Measurements from ENCODE around the gene EPHA3. TPM values are rescaled to one million over a fixed set of nuclear protein-coding genes. Genes with fewer than 3 reads are reported as not detected.

Gene EPHA3
- total RNA-seq, 1 experiment from 2014 or later: not detected

- H3K27me3 ChIP-seq (replicated peaks; ENCODE audit: control insufficient read depth, insufficient read depth, low read length): no peaks in the 10 kb centered on the region
- BruUV-seq (replicated peaks): no TSS peak
- H3K9me3 ChIP-seq: no peaks in the 10 kb centered on the region
- Mint-ChIP-seq H3K4me3 (ENCODE audit: unreplicated experiment) (no peak overlapping the region), H3K9me3 (ENCODE audit: unreplicated experiment) (no peaks in the 10 kb centered on the region), H3K4me1 (ENCODE audit: low read depth, unreplicated experiment) (no peaks in the 10 kb centered on the region), H3K27ac (ENCODE audit: unreplicated experiment) (no peak overlapping the region), H3K36me3 (ENCODE audit: insufficient read depth, unreplicated experiment) (no peaks in the 10 kb centered on the region), H3K27me3 (ENCODE audit: insufficient read depth, unreplicated experiment) (no peaks in the 10 kb centered on the region)
- no peak overlapping the region for H3K4me3 ChIP-seq (ENCODE audit: low read depth, low read length)
- H3K36me3 ChIP-seq (ENCODE audit: control insufficient read depth, insufficient read depth, low read length): no peaks in the 10 kb centered on the region
- POLR2A ChIA-PET: no interaction called here
- TF ChIP-seq CTCF (IDR thresholded peaks at IDR 0.05; ENCODE audit: insufficient read depth in 1 of 2, low read depth in 1 of 2, low read length in 1 of 2, severe bottlenecking in 1 of 2, unreplicated experiment in 1 of 2): no peak
- no peak for DNase-seq
- intact Hi-C loops (cut with micrococcal nuclease; ENCODE audit: unreplicated experiment): no loop called here
- H3K4me1 ChIP-seq: no peaks in the 10 kb centered on the region
- CTCF ChIA-PET: no interaction called here
Observed at GRCh38 chr3:89186456-89186855, 79.0 kb downstream of the EPHA3 start.

GRCh38 chr3:89198591-89198990 lies 91.2 kb downstream of the EPHA3 start:
- Mint-ChIP-seq H3K36me3 (ENCODE audit: insufficient read depth, unreplicated experiment) (no peaks in the 10 kb centered on the region), H3K27ac (ENCODE audit: unreplicated experiment) (no peak overlapping the region), H3K27me3 (ENCODE audit: insufficient read depth, unreplicated experiment) (peaks cover 6% of the 10 kb centered on the region), H3K9me3 (ENCODE audit: unreplicated experiment) (no peaks in the 10 kb centered on the region), H3K4me1 (ENCODE audit: low read depth, unreplicated experiment) (no peaks in the 10 kb centered on the region), H3K4me3 (ENCODE audit: unreplicated experiment) (no peak overlapping the region)
- Histone ChIP-seq H3K27me3 (replicated peaks; ENCODE audit: control insufficient read depth, insufficient read depth, low read length) (no peaks in the 10 kb centered on the region), H3K4me1 (no peaks in the 10 kb centered on the region), H3K36me3 (ENCODE audit: control insufficient read depth, insufficient read depth, low read length) (no peaks in the 10 kb centered on the region), H3K4me3 (ENCODE audit: low read depth, low read length) (no peak overlapping the region), H3K9me3 (no peaks in the 10 kb centered on the region)
- no peak for DNase-seq
- CTCF ChIA-PET: no interaction called here
- intact Hi-C loops (cut with micrococcal nuclease; ENCODE audit: unreplicated experiment): no loop called here
- no TSS peak for BruUV-seq (replicated peaks)
- no peak for TF ChIP-seq CTCF (IDR thresholded peaks at IDR 0.05; ENCODE audit: insufficient read depth in 1 of 2, low read depth in 1 of 2, low read length in 1 of 2, severe bottlenecking in 1 of 2, unreplicated experiment in 1 of 2)
- POLR2A ChIA-PET: no interaction called here

GRCh38 chr3:89212619-89213018 lies 105.2 kb downstream of the EPHA3 start:
- Histone ChIP-seq H3K4me3 (ENCODE audit: low read depth, low read length) (no peak overlapping the region), H3K36me3 (ENCODE audit: control insufficient read depth, insufficient read depth, low read length) (no peaks in the 10 kb centered on the region), H3K4me1 (no peaks in the 10 kb centered on the region), H3K9me3 (no peaks in the 10 kb centered on the region), H3K27me3 (replicated peaks; ENCODE audit: control insufficient read depth, insufficient read depth, low read length) (no peaks in the 10 kb centered on the region)
- DNase-seq: no peak
- CTCF ChIA-PET: no interaction called here
- Mint-ChIP-seq H3K9me3 (ENCODE audit: unreplicated experiment) (no peaks in the 10 kb centered on the region), H3K27ac (ENCODE audit: unreplicated experiment) (no peak overlapping the region), H3K27me3 (ENCODE audit: insufficient read depth, unreplicated experiment) (no peaks in the 10 kb centered on the region), H3K4me1 (ENCODE audit: low read depth, unreplicated experiment) (no peaks in the 10 kb centered on the region), H3K36me3 (ENCODE audit: insufficient read depth, unreplicated experiment) (no peaks in the 10 kb centered on the region), H3K4me3 (ENCODE audit: unreplicated experiment) (no peak overlapping the region)
- intact Hi-C loops (cut with micrococcal nuclease; ENCODE audit: unreplicated experiment): no loop called here
- POLR2A ChIA-PET: no interaction called here
- TF ChIP-seq CTCF (IDR thresholded peaks at IDR 0.05; ENCODE audit: insufficient read depth in 1 of 2, low read depth in 1 of 2, low read length in 1 of 2, severe bottlenecking in 1 of 2, unreplicated experiment in 1 of 2): no peak
- BruUV-seq (replicated peaks): no TSS peak
